LNCAP (cell line): Measurements from ENCODE around the gene SLPI.

Experiments used
- CTCF ChIP-seq: fragments of 450-650 bp; IDR thresholded peaks from 2 replicates; pipeline ENCODE4 v1.5.1; 2017; ENCODE audit warnings: mild to moderate bottlenecking

SLPI gene

GRCh38 chr20:45288376-45288775 lies 34.0 kb upstream of the SLPI start:
- TF ChIP-seq CTCF = no peak

- no peak for TF ChIP-seq CTCF
Measured at GRCh38 chr20:45283551-45284057, 29.2 kb upstream of the SLPI start.

- TF ChIP-seq CTCF = no peak
Measured at GRCh38 chr20:45282700-45283550, 28.6 kb upstream of the SLPI start.

- TF ChIP-seq CTCF = no peak
Measured at GRCh38 chr20:45279992-45280391, 25.6 kb upstream of the SLPI start.

GRCh38 chr20:45275338-45275737 lies 21.0 kb upstream of the SLPI start:
- TF ChIP-seq CTCF = no peak

GRCh38 chr20:45269754-45270270 lies 15.4 kb upstream of the SLPI start:
- TF ChIP-seq CTCF = no peak

GRCh38 chr20:45269056-45269455 lies 14.7 kb upstream of the SLPI start:
- no peak for TF ChIP-seq CTCF
